ENCODE measurements around the gene MEI1.

MEI1 gene

DNA sequence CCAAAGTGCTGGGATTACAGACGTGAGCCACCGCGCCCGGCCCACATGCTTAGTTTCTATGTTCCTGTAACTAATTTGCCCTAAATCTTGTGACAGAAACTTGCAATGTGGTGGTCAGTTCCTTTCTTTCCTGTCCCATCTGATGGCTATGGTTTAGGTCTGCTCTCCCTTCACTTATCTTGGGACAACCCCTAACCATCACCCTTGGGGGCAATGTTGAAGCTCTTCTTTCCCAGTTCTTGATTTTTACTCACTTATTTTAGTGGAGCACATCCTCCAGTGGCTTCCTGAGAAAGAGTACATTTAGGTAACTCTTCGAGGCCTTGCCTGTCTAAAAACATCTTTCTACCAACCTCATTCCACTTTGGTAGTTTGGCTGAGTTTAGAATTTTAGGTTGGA is 140.9 kb downstream of the MEI1 start:
- no peak for FAIRE-seq
- no peak for DNase-seq (ENCODE audit: insufficient read length, low spot score)
- no peak for TF ChIP-seq CTCF (IDR thresholded peaks at IDR 0.05; ENCODE audit: insufficient read depth, missing control alignments)

DNA sequence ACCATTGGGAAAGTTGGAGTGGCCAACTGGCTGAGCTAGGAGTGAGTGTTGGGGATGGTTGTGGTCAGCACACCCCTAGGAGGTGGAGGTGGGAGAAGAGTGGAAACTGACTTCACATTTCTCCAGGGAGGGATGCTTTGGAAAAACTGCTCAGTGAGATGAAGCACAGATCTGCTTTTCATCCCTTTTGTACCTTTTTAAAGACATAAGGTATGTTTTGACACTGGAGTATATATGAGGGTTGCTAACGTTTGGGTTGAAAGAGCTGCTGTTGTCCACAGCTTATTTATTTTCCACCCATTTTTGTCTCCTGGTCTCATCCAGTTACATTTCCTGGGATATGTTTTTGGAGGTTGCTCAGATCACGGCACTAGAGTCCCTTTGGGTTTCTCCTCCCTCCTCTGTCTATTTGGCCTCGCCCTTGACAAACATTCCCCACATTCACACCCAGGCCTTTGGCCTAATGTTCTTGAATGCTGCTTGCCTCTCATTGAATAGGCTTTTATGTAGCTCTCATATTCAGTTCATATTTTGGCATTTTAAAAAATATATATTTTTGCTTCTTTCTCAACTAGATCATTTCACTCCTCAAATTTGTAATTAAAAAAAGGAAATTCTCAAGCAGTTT is 141.9 kb downstream of the MEI1 start:
- no peak for FAIRE-seq
- no peak for DNase-seq (ENCODE audit: insufficient read length, low spot score)
- no peak for TF ChIP-seq CTCF (IDR thresholded peaks at IDR 0.05; ENCODE audit: insufficient read depth, missing control alignments)

DNA sequence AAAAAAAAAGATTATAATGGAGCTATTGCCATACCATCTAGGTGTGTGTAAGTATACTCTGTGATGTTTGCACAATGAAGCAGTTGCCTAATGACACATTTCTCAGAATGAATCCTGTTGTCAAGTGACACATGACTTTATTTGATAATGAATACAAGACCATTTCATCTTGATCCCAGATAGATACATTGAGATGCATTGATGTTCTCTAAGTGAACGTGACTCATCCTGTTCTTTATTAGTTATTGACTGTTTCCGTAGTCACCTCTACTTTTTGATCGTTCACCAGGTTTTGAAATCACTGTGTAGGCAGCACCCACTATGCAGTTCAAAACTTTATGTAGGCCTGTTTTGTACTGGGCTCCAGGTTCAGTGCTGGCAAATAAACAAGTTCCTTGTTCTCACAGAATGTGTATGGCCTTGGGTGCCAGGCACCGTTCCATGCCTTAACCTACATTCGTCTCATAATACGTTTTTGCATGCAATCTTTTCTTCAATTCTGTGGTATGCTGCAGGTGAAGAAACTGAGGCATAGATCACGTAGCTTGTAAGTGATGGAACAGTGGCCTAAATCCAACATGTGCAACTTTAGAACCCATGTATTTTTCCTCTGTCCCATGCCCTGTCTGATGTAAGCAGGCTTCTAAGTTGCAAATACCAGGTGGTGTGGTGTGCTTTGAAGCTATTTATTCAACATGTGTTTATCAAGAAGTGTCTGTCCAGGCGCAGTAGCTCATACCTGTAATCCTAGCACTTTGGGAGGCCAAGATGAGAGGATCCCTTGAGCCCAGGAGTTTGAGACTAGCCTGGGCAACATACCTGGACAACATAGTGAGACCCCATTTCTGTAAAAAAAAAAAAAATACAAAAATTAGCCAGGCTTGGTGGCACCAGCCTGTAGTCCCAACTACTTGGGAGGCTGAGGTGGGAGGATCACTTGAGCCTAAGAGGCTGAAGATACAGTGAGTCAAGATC is 144.0 kb downstream of the MEI1 start:
- no peak for FAIRE-seq
- TF ChIP-seq CTCF (IDR thresholded peaks at IDR 0.05; ENCODE audit: insufficient read depth, missing control alignments): no peak
- no peak for DNase-seq (ENCODE audit: insufficient read length, low spot score)

DNA sequence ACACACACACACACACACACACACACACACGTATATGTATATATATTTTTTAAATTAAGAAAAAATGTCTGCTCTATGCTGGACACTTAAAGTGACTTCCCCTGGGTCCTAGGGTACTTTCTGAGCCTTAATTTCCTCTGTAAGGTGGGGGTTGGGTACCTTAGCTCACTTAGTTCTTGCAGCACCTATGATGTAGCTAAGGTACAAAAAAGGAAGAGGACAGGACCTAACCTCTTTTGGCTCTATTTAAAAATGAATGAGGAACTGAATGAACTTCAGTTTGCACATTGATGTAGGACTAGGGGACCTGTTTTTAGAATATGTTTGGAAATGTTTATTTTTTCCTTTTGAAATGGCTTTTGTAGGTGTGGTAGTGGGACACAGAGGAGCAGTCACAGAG is 144.7 kb downstream of the MEI1 start:
- no peak for TF ChIP-seq CTCF (IDR thresholded peaks at IDR 0.05; ENCODE audit: insufficient read depth, missing control alignments)
- DNase-seq (ENCODE audit: insufficient read length, low spot score) (no peak), FAIRE-seq (no peak)

- TF ChIP-seq CTCF (IDR thresholded peaks at IDR 0.05; ENCODE audit: insufficient read depth, missing control alignments): no peak
- no peak for FAIRE-seq
- DNase-seq (ENCODE audit: insufficient read length, low spot score): no peak
Observed at GRCh38 chr22:41844513-41844912, 145.2 kb downstream of the MEI1 start.

GRCh38 chr22:41845380-41846267 is 146.3 kb downstream of the MEI1 start:
- TF ChIP-seq CTCF (IDR thresholded peaks at IDR 0.05; ENCODE audit: insufficient read depth, missing control alignments): no peak
- DNase-seq (ENCODE audit: insufficient read length, low spot score) (no peak), FAIRE-seq (no peak)
